NCI-H2227 treated with DMSO at 0.1 percent for 48 hours (cell line): ENCODE data around the gene TBC1D30.
"Not testable (repeated sequence)": the region's sequence is repeated elsewhere in the genome, so short reads cannot be mapped to it uniquely, and the experiment has no call there.

Experiments
- DNase-seq: peaks from one replicate; lab custom pipeline; 2025; lab: John Stamatoyannopoulos, UW

Gene TBC1D30, protein sequence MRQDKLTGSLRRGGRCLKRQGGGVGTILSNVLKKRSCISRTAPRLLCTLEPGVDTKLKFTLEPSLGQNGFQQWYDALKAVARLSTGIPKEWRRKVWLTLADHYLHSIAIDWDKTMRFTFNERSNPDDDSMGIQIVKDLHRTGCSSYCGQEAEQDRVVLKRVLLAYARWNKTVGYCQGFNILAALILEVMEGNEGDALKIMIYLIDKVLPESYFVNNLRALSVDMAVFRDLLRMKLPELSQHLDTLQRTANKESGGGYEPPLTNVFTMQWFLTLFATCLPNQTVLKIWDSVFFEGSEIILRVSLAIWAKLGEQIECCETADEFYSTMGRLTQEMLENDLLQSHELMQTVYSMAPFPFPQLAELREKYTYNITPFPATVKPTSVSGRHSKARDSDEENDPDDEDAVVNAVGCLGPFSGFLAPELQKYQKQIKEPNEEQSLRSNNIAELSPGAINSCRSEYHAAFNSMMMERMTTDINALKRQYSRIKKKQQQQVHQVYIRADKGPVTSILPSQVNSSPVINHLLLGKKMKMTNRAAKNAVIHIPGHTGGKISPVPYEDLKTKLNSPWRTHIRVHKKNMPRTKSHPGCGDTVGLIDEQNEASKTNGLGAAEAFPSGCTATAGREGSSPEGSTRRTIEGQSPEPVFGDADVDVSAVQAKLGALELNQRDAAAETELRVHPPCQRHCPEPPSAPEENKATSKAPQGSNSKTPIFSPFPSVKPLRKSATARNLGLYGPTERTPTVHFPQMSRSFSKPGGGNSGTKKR

DNA sequence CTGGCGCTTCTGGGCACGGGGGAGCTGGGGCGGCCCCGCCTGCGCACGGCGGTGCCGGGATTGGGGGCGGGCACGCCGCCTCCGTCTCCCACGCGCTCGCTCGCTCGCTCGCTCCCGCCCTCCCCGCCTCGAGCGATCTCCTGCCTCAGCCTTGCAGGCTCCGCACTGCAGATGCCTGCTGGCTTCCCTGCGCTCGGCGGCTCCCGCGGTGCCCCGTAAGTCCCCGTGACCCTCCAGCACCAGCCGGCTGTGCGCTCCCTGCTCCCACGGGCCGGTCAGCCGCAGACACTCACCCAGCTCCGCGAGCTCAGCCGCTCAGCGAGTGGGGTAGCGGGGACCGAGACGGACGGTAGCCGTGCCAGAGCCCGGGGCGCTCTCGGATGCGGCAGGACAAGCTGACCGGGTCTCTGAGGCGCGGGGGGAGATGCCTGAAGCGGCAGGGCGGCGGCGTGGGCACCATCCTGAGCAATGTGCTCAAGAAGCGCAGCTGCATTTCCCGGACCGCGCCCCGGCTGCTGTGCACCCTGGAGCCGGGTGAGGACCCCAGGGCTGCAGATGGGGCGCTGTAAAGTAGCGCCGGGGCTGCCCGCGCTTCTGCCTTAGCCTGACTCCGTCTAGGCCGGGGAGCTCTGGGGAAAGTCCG lies at the start of gene TBC1D30:
TBC1D30 (plus strand) TSS at position 148 of the 643 bp plus-strand sequence; CDS start at position 381, 233 bp downstream.
- peak; percentile 68 for DNase-seq

- not testable (repeated sequence) for DNase-seq
Observed at GRCh38 chr12:64775147-64775736, 49.2 kb upstream of the TBC1D30 start.

GRCh38 chr12:64779354-64779974 lies 45.0 kb upstream of the TBC1D30 start:
- no peak for DNase-seq

DNA sequence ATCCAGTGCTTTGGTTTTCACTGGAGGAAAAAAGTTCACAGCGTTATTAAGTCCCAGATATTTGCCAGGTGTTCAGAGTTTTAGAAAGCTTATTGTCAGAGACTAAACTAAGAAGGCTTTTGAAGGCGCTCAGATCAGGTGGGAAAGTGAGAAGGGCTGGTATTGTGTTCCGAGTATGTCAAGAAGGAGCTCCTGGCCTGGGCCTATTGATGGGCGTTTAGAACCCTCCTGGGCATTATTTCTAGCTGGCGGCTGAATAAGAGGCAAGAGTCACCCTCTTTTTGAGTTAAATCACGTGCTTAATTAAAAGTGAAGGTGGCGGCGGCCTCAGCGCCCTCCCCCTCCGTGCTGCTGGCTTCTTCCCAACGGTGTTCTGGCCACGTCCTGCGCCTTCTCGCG lies 44.3 kb upstream of the TBC1D30 start:
- peak; percentile 17 for DNase-seq

- peak; percentile 21 for DNase-seq
Observed at GRCh38 chr12:64780531-64781279, 43.7 kb upstream of the TBC1D30 start.

DNA sequence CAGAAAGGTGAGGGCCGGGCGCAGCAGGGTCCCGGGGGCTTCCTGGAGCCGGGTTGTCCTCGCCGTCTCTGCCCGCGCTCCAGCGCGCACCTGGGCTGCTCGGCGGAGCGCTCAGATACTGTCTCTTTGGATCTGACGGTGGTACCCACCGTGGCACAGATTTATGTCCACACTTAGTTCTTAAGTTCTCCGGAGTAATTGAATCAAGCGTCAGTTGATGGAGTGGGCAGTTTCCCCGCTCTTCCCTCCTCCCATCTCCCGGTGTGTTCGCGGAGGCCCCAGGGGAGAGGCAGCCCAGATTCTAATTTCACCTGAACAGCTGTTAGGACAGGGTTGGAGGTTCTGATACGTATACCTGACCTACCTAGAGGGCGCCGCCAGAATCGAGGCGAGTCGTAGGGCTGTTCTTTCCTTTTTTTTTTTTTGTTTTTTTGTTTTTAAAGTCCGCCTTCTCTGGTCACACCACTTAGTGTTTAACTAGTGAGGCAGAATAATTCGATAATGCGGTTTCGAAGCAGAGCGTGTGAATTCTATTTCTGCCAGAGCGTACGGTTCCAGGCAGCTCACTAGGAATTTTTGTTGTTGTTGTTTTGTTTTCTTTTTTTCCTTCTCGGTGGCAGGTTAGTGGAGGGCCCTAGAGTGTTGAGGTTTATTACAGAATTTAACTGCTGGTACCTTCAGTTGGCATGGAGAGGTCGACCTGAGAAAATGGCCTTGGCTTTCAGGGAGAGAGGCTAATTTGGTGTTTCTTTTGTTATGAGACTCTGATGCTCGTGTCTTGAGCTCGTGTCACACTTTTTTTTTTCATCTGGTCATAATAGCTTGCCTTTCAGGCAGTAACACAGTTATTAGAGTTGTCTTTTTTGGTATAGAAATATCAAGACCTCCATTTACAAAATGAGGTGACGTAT lies 42.9 kb upstream of the TBC1D30 start:
- peak; percentile 73 for DNase-seq

- peak; percentile 63 for DNase-seq
Observed at GRCh38 chr12:64782191-64782876, 42.1 kb upstream of the TBC1D30 start.

- no peak for DNase-seq
Observed at GRCh38 chr12:64785838-64786237, 38.6 kb upstream of the TBC1D30 start.

DNA sequence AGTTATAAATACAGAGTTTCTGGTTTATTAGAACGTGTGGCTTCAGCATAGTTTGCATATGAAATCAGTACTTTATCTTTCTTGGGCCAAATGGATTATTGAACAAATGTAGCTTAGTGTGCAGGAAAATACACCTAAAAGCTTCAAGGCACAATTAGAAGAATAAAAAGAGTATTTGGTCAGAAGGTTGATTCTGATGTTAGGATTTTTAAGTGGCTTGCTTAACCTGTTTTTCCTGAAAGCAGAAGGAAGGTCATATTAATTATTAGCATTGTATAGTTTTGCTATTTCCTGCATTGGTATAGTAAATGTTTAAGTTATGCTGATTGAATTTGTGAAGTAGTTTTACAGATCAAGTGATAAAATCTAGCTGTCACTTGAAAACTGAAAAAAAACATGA lies 34.3 kb upstream of the TBC1D30 start:
- DNase-seq, result no peak

- no peak for DNase-seq
Observed at GRCh38 chr12:64791036-64791435, 33.4 kb upstream of the TBC1D30 start.

GRCh38 chr12:64792128-64792527 lies 32.3 kb upstream of the TBC1D30 start:
- no peak for DNase-seq

DNA sequence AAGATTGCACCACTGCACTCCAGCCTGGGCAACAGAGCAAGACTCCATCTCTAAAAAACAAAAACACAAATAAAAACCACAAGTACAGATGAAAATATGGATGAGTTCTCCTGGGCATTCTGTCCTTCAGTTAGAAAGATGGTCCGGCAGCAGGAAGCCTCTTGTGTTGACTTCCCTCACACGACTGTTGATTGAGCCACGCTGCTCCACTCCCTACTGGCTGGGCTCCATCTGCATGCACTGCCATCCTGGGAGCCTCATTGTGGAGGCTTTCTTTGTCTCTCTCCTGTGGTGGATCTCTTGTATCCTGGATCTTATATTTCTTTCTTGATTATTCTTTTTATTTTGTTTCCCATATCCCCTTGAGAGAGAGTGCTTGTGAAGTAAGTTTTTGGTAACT lies 30.8 kb upstream of the TBC1D30 start:
- DNase-seq, result no peak

- no peak for DNase-seq
Observed at GRCh38 chr12:64794305-64794704, 30.1 kb upstream of the TBC1D30 start.

- peak; percentile 80 for DNase-seq
Observed at GRCh38 chr12:64796205-64796845, 28.1 kb upstream of the TBC1D30 start.

DNA sequence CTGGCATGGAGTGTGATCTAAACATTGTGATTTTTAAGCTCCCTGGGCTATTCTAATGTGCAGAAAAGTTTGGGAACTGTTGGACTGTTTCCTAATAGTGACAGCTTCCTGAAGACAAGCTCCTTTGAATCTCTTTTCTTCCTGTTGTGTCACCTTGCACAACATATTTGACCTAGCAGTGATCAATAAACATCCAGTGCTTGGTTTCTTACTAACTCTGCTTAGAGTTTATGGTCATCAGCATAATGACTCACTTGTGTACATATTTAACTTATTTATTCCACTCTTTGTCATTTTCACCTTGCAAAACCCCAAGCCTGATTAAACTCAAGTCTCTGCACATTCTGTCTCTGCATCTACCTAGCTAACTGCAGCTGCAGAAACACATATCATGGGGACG lies 27.3 kb upstream of the TBC1D30 start:
- DNase-seq, result no peak

DNA sequence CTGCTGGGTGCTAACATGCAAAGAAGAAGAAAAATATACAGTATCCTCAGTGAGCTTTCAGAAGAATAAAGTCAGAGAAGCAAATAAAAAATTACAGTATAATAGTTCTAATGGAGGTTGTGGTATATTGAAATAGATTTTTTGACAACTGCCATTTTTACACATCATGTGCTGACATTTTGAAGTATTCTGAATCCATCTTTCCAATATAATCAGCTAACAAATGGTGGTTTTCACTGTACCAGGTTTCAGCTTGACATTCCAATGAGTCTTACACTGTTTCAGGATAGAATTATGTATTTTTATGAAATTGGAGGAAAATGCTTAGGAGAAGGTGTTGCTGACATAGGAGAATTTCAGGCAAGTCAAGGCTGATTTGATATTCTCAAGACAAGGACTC lies 26.3 kb upstream of the TBC1D30 start:
- no peak for DNase-seq

- DNase-seq, result no peak
Observed at GRCh38 chr12:64800640-64801039, 23.8 kb upstream of the TBC1D30 start.

GRCh38 chr12:64801381-64801780 lies 23.1 kb upstream of the TBC1D30 start:
- DNase-seq, result no peak
